ENCODE results near the gene PERM1.
"Not testable (repeated sequence)": the region's sequence is repeated elsewhere in the genome, so short reads cannot be mapped to it uniquely, and the experiment has no call there.

The PERM1 gene

DNA sequence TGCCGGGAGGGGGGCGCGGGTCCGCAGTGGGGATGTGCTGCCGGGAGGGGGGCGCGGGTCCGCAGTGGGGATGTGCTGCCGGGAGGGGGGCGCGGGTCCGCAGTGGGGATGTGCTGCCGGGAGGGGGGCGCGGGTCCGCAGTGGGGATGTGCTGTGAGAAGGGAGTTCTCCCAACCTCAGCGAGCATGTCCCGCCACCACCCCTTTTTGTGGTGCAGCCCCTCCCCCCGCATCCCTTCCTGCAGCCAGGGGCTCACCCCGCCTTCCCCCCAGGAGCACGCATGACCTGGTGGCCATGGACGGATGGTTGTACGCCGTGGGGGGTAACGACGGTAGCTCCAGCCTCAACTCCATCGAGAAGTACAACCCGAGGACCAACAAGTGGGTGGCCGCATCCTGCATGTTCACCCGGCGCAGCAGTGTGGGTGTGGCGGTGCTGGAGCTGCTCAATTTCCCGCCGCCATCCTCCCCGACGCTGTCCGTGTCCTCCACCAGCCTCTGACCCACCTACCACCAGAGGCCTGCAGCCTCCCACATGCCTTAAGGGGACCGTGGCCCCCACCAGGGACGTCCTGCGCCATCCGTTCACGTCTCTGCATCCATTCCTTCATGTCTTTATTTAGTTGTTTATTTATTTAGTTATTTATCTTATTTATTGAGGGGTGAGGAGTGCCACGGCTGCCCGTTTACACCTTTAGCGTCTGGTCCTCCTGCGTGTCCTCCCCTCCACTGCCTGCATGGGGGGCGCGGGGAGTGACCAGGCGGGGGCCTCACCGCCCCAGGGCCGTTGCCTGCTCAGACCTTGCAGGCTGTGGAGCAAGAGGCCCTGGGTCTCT, 17.0 kb downstream of the PERM1 start:
- no peak for DNase-seq

DNA sequence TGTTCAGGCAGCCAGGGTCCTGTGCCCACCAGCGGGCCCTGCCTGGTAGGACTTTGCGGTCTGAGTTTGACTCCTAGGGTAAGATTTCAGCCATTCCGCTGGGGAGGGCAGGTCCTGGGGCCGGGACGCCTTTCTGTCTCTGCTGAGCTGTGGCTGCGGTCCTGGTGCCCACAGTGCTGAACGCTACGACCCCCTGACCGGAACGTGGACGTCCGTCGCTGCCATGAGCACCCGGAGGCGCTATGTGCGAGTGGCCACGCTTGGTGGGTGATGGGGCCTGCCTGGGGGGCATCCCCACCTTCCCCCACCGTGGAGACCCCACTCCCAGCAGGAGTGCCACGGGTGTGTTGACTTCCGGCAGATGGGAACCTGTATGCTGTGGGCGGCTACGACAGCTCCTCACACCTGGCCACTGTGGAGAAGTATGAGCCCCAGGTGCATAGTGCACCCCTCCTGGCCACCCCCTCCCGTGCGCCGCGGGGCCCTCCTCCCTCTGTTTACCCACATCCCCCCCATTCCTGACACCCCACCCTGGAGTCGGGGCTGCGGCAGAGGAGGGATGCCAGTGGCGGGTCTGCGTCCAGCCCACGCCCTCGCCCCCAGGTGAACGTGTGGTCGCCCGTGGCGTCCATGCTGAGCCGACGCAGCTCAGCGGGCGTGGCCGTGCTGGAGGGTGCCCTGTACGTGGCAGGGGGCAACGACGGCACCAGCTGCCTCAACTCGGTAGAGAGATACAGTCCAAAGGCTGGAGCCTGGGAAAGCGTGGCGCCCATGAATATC, 18.0 kb downstream of the PERM1 start:
- no peak for DNase-seq

DNA sequence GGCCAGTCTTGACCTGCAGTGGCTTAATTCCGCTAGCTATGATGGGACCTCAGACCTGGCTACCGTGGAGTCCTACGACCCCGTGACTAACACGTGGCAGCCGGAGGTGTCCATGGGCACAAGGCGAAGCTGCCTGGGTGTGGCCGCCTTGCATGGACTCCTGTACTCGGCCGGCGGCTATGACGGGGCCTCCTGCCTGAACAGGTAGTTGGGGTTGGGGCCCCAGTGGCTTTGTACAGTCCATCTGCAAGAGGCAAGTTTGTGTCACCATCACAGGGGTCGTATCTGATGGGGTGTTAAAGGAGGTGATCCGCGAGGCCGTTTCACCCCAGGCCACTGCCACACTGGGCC, 18.6 kb downstream of the PERM1 start:
- no peak for DNase-seq

DNA sequence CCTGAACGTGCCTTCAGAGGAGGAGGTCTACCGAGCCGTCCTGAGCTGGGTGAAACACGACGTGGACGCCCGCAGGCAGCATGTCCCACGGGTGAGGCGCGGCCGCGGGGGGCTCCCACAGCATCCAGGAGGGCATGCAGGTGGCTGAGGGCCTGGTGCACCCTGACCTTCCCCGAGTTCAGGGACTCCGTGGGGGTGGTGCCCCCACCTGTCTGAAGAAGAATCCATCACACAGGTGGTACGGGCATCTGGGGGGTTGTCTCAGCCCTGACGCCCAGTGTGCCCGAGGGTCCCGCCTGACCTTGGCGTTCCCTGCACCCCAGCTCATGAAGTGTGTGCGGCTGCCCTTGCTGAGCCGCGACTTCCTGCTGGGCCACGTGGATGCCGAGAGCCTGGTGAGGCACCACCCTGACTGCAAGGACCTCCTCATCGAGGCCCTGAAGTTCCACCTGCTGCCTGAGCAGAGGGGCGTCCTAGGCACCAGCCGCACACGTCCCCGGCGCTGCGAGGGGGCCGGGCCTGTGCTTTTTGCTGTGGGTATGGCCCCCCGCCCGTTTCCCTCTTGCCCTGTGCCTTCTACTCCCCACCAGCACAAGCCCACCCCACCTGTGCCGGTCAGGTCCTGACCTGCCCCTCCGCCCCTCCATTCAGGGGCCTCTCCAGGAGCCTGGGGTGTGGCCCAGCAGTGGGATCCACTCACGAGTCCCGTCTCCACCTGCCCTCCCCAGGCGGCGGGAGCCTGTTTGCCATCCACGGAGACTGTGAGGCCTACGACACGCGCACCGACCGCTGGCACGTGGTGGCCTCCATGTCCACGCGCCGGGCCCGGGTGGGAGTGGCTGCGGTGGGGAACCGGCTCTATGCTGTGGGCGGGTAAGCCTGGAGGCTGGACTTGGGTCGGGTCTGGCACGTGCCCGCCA, 19.3 kb downstream of the PERM1 start:
- DNase-seq = no peak

DNA sequence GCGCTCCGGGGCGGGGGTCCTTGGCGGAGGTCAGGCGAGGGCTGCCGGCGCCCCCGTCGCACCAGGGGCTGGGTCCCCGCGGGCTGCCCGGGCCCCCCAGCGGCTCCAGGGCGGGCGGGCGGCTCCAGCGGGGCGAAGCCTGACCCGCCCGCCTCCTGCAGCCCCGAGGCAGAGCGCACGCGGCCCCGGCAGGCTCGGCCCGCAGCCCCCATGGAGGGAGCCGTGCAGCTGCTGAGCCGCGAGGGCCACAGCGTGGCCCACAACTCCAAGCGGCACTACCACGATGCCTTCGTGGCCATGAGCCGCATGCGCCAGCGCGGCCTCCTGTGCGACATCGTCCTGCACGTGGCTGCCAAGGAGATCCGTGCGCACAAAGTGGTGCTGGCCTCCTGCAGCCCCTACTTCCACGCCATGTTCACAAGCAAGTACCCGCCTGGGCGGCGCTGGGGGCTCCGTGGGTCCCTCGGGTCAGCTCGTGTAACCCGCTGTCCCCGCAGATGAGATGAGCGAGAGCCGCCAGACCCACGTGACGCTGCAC, 20.7 kb downstream of the PERM1 start:
- DNase-seq = no peak

DNA sequence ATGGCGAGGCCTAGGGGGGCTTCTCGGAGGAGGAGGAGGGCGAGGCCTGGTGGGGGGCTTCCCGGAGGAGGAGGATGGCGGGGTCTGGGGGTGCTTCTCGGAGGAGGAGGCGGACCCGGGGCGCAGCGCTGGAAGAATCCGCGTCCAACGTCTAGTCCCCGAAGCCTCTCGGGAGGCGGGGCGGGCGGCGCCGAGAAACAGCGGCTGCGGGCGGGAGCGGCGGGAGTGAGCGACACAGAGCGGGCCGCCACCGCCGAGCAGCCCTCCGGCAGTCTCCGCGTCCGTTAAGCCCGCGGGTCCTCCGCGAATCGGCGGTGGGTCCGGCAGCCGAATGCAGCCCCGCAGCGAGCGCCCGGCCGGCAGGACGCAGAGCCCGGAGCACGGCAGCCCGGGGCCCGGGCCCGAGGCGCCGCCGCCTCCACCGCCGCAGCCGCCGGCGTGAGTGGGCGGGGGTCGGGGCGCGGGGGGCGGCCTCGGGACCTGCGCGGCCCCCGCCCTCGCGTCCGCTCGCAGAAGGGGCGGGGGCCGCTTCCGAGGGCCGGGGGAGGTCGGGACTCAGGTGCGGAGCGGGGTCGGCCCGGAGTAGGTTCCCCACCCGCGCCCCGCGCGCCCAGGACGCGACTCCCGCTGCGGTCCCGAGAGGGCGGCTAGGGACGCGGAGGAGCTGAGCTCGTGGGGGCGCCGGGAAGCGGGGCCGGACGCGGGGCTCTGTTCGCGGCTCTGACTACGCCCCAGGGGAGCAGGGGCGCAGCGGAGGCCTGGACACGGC, 21.3 kb downstream of the PERM1 start, which contains the start of gene KLHL17:
Gene KLHL17, plus strand, starts transcription at position 222 of the 769 bp plus-strand sequence. Its CDS starts 110 bp downstream, at position 332.
- DNase-seq = peak; percentile 74 to 82

DNA sequence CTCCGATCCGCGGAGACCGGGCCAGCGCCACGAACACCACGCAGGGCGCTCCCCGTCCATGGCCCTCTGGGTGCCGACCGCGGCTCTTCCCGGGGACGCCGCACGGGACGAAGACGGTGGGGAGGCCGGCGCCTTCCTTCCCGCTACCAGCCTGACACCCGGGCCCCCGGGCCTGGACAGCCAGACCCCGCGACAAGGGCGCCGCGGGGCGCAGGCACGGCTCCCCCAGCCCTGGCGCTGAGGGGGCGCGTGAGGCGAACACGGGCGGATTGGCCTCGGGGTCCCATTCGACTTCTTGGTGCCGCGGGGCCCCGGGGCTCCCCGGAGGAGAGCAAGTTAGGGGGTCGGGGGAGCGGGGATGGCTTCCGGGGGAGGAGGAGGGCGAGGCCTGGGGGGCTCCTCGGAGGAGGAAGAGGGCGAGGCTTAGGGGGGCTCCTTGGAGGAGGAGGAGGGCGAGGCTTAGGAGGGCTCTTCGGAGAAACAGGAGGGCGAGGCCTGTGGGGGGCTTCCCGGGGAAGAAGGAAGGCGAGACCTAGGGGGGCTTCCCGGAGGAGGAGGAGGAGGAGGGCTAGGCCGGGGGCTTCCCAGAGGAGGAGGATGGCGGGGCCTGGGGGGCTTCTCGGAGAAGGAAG, 22.0 kb downstream of the PERM1 start:
- DNase-seq = no peak

DNA sequence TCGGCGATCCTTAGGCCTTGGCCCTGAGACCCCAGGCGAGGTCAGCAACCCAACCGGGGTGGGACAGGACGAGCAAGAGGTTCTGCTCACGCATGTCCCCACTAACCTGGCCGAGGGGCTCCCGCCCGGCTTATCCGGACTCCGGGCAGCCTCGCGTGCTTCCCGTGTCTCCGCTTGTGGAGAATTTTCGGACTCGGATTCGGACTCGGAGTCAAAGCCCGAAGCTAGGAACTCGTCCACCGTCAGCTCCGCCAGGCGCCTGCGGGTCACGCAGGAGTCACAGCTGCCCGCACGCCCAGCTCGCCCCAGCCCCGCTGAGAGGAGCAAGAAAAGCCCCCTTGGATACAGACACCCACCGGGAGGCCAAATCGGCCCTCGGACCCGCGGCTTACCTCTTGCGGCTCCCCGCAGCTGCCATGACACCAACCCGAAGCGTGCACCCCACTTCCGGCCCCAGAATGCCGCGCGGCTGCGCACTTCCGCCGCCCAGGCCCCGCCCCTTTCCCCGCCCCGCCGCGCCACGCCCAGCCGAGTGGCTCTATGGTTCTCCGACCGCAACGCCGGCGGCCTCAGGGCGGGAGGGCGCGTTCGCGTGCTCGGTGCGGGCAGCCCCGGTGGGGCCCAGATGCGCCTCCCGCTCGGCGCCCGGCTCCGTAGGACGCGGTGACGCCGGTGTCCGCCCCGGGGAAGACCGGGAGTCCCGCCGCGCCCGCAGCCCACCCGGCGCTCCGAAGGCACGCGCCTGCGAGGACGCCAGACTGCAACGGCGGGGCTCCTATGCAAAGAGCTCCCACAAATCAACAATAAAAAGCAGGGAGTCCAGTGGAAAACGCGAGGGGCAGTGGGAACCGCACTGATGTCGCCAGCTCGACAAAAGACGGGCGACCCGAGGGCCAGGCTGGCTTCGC, 22.8 kb downstream of the PERM1 start, which contains the start of gene NOC2L:
Gene NOC2L, minus strand, starts transcription at position 434 of the 908 bp plus-strand sequence. Its CDS starts 16 bp downstream, at position 418.
- DNase-seq = peak; percentile 95 to 98

DNA sequence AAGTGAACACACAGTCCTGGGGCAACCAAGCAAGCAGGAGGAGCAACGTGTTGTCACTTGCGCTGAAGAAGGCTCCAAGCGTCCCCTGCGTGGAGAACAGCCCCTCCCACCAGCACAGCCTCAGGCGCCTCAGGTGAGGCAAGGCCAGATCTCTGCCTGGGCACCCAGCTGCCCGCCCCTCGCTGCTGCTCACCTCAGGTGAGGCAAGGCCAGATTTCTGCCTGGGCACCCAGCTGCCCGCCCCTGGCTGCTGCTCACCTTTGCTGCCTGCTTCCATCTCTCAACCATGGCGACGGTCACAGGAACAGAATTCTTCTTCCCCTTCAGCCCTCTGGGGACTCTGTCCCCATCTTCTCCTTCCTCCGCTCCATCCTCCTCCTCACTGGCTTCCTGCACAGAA, 25.3 kb downstream of the PERM1 start:
- DNase-seq = no peak

DNA sequence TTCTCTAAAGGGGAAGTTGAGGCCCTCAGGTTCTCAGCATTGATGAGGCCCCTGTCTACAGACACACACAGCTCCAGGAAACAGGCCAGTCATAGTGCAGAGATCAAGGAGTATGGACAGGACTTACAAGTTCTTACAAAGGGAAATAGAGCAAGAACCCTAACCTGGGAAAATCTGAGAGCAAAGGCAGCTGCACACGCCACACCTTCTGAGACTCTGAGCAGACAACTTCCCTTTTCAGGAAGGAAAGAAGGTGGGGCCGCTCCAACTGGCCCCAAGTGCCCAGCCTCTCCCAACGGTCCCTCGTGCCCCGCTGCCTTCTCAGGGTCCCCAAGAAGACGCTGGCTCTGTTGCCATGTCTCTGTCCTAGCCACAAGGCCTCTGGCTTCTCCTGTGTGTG, 26.4 kb downstream of the PERM1 start:
- DNase-seq = no peak

DNA sequence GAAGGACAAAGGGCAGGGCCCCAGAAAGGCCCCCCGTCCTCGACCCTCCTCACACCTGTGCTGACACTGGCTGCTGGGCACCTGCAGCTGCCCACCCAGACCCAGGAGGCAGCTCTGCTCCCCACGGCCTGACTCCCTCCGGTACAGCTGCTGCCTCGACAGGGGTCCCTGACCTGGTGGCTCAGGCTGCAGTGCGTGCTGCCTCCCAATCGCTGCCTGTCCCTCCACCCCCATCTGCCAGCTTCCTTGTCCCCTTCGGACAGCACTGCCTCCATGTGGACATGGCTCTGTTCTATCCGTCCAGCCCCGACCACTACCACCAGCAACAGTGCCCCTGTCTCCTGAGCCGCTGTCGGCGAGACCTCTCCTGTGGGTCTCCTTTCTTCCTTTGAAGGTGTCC, 27.0 kb downstream of the PERM1 start:
- no peak for DNase-seq

DNA sequence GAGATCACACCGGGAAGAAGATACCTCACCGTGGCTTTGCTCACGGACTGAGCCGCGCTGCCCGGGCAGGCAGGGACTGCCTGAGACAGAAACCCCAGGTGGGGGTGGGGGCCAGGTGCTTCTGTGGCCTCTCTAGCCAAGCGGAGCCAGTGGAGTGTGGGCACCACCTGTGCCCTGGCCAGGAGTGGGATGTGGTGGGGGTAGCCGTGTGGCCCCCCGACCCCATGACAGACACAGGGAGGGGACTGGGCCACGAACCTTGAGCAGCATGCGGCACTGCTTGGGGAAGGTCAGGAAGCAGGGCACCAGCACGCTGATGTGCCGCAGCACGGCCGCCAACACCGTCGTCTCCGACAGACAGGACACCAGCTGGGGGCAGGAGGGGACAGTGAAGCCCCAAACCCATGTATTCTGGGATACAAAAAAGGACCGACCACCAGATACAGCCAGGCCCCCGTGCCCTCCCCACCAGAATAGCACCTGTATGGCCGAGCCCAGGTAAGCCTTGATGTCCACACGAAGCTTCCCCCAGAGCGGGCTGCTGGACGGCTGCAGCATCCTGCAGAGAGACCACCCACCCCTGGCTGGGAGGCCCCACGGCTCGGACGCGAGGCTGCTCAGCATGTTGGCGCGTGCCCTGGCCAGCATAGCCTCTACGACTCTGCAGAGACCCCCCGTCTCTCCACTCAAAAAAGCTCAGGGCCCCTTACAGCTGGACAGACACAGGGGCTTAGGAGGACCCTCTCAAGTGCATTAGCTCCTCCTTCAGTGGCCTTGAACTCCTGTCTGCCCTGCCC, 28.2 kb downstream of the PERM1 start:
- no peak for DNase-seq

DNA sequence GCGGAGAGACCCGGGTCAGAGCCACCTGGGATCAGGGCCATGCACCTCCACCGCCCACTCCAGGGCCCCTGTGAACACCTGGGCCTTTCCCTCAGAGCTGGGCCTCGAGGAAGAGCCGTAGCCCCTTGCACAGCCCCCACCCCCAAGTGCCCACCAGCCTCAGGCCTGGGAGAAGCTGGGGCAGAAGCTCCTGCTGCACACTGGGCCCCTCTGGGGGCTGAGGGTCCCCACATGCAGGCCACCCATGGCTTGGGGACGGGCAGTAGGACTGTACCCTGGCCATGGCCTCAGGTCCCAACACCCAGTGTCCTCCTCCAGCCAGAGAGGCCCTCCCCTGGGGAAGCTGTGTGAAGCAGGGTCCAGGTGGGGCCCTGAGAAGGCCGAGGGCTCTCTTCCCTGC, 29.3 kb downstream of the PERM1 start:
- no peak for DNase-seq

DNA sequence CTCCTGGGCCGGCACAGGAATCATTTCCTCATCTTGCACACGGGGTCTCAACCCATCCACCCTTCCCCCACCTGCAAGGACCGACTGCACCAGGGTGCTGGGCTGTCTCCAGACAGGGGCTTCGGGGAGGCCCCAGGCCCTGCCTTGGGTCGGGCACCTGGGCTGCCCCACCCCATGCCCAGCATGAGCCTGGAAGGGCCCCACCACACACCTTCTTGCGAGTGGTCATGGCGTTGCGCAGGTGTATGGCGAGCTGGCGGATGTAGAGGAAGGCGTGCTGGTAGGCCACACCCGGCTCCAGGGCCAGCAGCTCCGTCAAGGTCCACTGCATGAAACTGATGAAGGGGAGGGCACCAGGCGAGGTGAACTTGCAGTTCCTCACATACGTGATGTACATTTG, 29.7 kb downstream of the PERM1 start:
- DNase-seq = no peak

DNA sequence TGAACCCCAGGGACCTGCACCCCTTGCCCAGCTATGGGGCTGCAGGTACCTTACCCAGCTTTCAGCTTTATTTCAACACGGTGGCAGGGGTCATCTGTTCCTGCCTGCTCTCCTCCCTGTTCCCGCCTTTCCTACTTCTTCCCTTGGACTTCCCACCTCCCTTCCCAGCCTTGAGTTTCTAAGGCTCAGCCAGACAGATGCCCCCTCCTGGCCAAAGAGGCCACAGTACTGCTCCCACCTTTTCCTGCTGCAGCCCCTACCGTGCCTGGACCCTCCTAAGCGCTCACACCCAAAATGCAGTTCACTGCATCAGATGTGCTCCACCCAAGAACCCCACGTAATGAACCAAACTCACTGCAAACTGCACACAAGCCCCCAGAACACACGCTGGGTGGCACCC, 30.5 kb downstream of the PERM1 start:
- no peak for DNase-seq

DNA sequence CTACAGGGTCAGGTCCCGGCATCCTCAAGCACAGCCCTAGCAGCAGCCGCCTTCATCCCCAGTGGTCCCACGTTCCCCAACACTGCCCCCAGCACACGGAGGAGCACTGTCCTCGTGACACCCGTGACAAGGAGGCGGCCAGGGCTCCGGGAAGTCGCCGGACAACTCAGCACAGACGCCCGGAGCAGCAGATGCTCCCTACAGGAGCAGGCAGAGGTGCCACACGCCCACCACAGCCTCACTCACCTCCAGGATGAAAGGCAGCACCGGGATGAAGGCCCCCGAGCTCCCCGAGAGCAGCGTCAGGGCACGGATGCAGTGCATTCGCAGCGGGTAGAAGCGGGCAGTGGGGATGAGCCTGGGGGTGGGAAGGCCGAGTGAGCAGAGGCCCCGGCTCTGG, 31.0 kb downstream of the PERM1 start:
- no peak for DNase-seq

DNA sequence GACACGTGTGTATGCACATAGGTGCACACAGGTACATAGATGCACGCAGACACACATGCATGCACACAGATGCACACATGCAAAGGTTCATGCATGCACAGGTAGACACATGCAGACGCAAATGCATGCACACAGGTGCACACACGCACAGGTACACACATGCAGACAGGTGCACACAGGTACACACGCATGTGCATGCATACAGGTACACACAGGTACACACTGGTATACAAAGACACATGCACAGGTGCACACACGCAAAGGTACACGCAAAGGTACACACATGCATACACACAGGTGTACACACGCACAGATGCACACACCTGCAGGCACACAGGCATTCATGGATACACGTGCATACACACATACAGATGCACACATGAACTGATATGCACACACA, 31.6 kb downstream of the PERM1 start:
- DNase-seq = no peak

DNA sequence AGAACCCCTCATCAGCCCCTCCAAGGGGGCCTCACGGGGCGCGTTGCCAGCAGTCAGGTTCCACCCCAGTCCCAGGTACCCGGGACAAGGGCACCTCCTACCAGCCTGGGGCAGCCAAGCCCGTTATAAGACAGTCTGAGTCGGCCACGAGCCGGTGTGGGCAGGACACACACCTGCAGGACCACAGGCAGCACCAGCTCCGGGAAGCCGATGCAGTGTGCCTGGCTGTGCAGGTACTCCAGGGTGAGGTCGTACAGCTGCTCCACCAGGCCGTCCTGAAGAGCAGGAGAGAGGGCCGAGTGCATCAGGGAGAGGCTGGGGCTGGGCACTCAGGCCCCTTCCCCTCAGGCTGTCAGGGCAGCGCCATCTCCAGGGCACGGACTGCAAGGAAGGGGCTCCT, 33.9 kb downstream of the PERM1 start:
- DNase-seq = no peak

DNA sequence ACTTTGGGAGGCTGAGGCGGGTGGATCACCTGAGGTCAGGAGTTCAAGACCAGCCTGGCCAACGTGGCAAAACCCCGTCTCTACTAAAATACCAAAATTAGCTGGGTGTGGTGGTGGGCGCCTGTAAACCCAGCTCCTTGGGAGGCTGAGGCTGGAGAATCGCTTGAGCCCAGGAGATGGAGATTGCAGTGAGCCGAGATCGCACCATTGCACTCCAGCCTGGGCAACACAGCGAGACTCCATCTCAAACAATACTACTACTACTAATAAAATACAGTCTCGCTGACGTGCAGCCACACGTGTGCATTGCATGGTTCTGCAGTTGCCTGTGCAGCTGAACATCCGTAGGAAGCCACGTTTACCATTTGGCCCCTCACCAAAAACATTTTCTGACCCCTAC, 35.1 kb downstream of the PERM1 start:
- not testable (repeated sequence) for DNase-seq

All from CD4-positive, alpha-beta T cell treated with Interleukin-1 beta for 1 hour (primary cell).